ENCODE results near the gene ASIC4. TPM values are rescaled to one million over a fixed set of nuclear protein-coding genes. Genes with fewer than 3 reads are reported as not detected.

ASIC4 gene
- total RNA-seq, 1 experiment from 2014 or later = 0.17 TPM

GRCh38 chr2:219478916-219479315 lies 35.4 kb upstream of the ASIC4 start:
- BruUV-seq (replicated peaks) = no TSS peak

GRCh38 chr2:219480004-219480403 lies 34.3 kb upstream of the ASIC4 start:
- no TSS peak for BruUV-seq (replicated peaks)
- intact Hi-C loops (cut with micrococcal nuclease; ENCODE audit: unreplicated experiment) = no loop called here
- H3K27me3 Mint-ChIP-seq (ENCODE audit: unreplicated experiment) = peaks cover 42% of the 10 kb centered on the region
- H3K27ac Mint-ChIP-seq (ENCODE audit: unreplicated experiment) = no peak overlapping the region
- DNase-seq = no peak
- no peak for TF ChIP-seq CTCF (IDR thresholded peaks at IDR 0.05; ENCODE audit: unreplicated experiment)
- peaks cover 24% of the 10 kb centered on the region for H3K4me1 Mint-ChIP-seq (ENCODE audit: low read depth, unreplicated experiment)
- CTCF ChIA-PET = no interaction called here
- no peaks in the 10 kb centered on the region for H3K36me3 Mint-ChIP-seq (ENCODE audit: insufficient read depth, unreplicated experiment)
- no peaks in the 10 kb centered on the region for H3K9me3 Mint-ChIP-seq (ENCODE audit: low read depth, unreplicated experiment)
- no peak overlapping the region for H3K4me3 Mint-ChIP-seq (ENCODE audit: low read depth, unreplicated experiment)

More at GRCh38 chr2:219478916-219479315, 35.4 kb upstream of the ASIC4 start:
- peaks cover 34% of the 10 kb centered on the region for H3K27me3 Mint-ChIP-seq (ENCODE audit: unreplicated experiment)
- peaks cover 24% of the 10 kb centered on the region for H3K4me1 Mint-ChIP-seq (ENCODE audit: low read depth, unreplicated experiment)
- no peak overlapping the region for H3K4me3 Mint-ChIP-seq (ENCODE audit: low read depth, unreplicated experiment)
- no peak overlapping the region for H3K27ac Mint-ChIP-seq (ENCODE audit: unreplicated experiment)
- TF ChIP-seq CTCF (IDR thresholded peaks at IDR 0.05; ENCODE audit: unreplicated experiment) = no peak
- intact Hi-C loops (cut with micrococcal nuclease; ENCODE audit: unreplicated experiment) = loop anchor here (5.0 kb wide), 1 partner anchor 43 kb away; no protein-coding TSS in a partner anchor
- no peaks in the 10 kb centered on the region for H3K9me3 Mint-ChIP-seq (ENCODE audit: low read depth, unreplicated experiment)
- DNase-seq = no peak
- no peaks in the 10 kb centered on the region for H3K36me3 Mint-ChIP-seq (ENCODE audit: insufficient read depth, unreplicated experiment)
- CTCF ChIA-PET = no interaction called here

- H3K4me3 Mint-ChIP-seq (ENCODE audit: low read depth, unreplicated experiment) = no peak overlapping the region
- peaks cover 70% of the 10 kb centered on the region for H3K27me3 Mint-ChIP-seq (ENCODE audit: unreplicated experiment)
- no peak overlapping the region for H3K27ac Mint-ChIP-seq (ENCODE audit: unreplicated experiment)
- DNase-seq = no peak
- CTCF ChIA-PET = interaction anchor here (1.0 to 1.3 kb wide), 2 partner anchors 27 to 47 kb away, joined by 5 read pairs; no protein-coding TSS in a partner anchor
- TF ChIP-seq CTCF (IDR thresholded peaks at IDR 0.05; ENCODE audit: unreplicated experiment) = no peak
- intact Hi-C loops (cut with micrococcal nuclease; ENCODE audit: unreplicated experiment) = no loop called here
- peaks cover 17% of the 10 kb centered on the region for H3K4me1 Mint-ChIP-seq (ENCODE audit: low read depth, unreplicated experiment)
- no TSS peak for BruUV-seq (replicated peaks)
- no peaks in the 10 kb centered on the region for H3K9me3 Mint-ChIP-seq (ENCODE audit: low read depth, unreplicated experiment)
- H3K36me3 Mint-ChIP-seq (ENCODE audit: insufficient read depth, unreplicated experiment) = no peaks in the 10 kb centered on the region
Measured at GRCh38 chr2:219482674-219483405, 31.4 kb upstream of the ASIC4 start.

- no peak overlapping the region for H3K27ac Mint-ChIP-seq (ENCODE audit: unreplicated experiment)
- no peak for DNase-seq
- peaks cover 12% of the 10 kb centered on the region for H3K4me1 Mint-ChIP-seq (ENCODE audit: low read depth, unreplicated experiment)
- no peaks in the 10 kb centered on the region for H3K9me3 Mint-ChIP-seq (ENCODE audit: low read depth, unreplicated experiment)
- CTCF ChIA-PET = interaction anchor here (4.3 kb wide), 1 partner anchor 12 kb away, joined by 15 read pairs; a partner anchor contains a TSS
- TF ChIP-seq CTCF (IDR thresholded peaks at IDR 0.05; ENCODE audit: unreplicated experiment) = no peak
- H3K27me3 Mint-ChIP-seq (ENCODE audit: unreplicated experiment) = peaks cover 77% of the 10 kb centered on the region
- intact Hi-C loops (cut with micrococcal nuclease; ENCODE audit: unreplicated experiment) = no loop called here
- BruUV-seq (replicated peaks) = no TSS peak
- no peaks in the 10 kb centered on the region for H3K36me3 Mint-ChIP-seq (ENCODE audit: insufficient read depth, unreplicated experiment)
- peak overlapping the region; percentile 34 for H3K4me3 Mint-ChIP-seq (ENCODE audit: low read depth, unreplicated experiment)
Measured at GRCh38 chr2:219483451-219484342, 30.6 kb upstream of the ASIC4 start.
